ENCODE data around the gene SECTM1. TPM values are rescaled to one million over a fixed set of nuclear protein-coding genes. Genes with fewer than 3 reads are reported as not detected.
A peak's percentile ranks its signal among the peaks of the same experiment; 100 is the strongest.
"Not testable (repeated sequence)": the region's sequence is repeated elsewhere in the genome, so short reads cannot be mapped to it uniquely, and the experiment has no call there.

Gene SECTM1
- total RNA-seq, 1 donor from 2014 or later = 7.8 TPM

DNA sequence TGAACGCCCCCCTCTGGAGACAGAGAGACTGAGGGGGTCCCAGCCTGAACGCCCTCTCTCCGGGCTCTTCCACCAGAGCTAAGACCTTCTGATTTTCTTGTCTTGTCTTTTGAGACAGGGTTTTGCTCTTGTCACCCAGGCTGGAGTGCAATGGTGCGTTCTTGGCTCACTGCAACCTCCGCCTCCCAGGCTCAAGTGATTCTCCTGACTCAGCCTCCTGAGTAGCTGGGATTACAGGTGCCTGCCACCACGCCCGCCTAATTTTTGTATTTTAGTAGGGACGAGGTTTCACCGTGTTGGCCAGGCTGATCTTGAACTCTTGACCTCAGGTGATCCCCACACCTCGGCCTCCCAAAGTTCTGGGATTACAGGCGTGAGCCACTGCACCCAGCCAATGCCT is 14.4 kb upstream of the SECTM1 start:
- not testable (repeated sequence) for DNase-seq (ENCODE audit: low read depth)

DNA sequence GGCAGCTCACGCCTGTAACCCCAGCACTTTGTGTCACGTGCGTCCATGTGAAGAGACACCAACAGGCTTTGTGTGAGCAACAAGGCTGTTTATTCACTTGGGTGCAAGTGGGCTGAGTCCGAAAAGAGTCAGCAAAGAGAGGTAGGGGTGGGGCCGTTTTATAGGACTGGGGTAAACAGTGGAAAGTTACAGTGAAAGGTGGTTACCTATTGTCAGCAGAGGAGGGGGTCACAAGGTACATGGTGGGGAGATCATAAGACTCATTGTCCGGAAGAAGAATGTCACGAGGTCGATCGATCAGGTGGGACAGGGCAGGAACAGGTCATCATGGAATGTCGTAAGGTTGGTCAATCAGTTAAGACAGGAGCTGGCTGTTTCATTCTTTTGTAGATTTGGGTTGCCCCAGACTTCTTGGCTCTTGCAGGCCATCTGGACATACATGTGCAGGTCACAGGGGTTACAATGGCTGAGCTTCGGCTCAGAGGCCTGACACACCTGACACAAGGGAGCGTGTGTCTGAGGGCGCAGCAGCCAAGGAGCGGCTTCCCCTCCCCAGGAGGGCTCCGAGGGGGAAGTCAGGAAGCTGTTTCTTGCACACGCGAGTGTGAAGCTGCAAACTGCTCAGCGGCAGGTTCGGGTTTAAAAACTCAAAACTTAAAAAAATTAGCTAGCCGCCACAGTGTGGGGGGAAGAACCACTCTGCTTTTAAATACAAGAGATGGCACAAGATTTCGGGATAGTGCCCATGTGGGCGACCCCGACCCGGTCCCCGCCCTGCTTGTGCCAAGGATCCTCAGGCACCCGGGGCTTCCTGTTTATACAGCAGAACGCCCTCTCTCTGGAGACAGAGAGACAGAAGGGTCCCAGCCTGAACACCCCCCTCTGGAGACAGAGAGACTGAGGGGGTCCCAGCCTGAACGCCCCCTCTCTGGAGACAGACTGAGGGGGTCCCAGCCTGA is 13.1 kb upstream of the SECTM1 start:
- DNase-seq (ENCODE audit: low read depth) = no peak

DNA sequence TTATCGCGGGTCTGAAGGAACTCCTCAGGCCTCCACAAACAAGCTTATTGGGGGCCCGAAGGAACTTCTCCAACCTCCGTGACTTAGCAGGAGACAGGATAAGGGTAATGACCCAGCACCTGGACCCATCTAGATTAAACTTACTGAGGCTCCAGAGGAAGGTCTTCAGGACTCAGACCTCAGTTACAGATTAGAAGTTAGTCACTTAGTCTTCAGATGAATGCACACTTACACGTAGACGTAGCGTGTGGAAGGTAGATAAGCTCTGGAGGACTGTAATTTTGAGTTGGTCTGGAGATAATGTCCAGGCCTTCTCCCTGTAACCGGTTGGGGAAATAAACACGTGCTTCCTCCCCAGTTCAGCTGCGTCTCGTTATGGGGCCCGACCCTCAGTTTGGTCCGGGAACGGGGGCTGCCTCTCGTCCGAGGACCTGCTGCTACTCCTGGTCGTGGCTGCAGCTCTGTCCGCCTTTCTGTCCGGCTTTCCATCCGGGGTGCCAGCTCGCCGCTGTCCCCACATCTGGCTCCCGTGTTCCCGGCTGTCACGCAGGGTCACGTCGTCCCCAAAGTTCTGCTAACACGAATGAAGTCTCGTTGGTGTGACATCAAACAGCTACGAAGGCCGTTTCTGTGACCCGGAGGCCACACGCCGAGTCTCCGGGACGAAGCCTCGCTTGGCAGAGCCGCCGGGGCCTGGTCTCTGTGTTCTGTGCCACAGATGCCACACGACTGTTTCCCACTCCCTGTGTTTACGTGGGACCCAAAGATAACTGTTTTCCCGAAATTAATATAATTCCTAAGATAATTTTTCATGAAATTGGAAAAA is 11.8 kb upstream of the SECTM1 start:
- no peak for DNase-seq (ENCODE audit: low read depth)

DNA sequence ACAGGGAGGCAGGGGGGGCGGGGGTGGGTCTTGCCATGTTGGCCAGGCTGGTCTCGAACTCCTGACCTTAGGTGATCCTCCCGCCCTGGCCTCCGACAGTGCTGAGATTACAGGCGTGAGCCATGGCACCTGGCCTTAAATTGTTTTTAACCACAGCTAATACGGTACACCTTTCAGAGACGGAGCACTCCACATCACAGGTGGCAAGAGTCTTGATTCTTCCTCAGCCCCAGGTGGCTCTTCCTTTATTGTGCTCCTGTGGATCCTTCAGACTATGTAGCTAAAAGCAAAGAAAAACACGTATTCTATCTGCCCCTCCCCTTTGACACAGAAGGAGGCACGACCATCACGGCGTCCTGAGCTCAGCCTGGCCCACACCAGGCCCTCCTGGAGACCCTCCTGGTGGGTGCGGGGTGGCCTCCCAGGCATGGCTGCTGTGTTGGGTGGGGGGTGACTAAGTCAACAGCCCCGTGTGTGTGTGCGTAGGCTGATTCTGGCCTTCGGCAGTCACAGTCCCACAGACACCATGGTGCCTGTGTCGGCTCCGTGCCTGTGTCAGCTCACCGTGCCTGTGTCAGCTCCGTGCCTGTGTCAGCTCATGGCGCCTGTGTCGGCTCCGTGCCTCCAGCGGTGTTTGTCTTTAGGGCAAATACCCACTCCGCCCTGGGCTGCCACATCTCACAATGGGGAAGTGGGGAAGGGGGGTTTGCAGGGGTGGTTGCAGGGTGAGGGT is 10.8 kb upstream of the SECTM1 start:
- no peak for DNase-seq (ENCODE audit: low read depth)

DNA sequence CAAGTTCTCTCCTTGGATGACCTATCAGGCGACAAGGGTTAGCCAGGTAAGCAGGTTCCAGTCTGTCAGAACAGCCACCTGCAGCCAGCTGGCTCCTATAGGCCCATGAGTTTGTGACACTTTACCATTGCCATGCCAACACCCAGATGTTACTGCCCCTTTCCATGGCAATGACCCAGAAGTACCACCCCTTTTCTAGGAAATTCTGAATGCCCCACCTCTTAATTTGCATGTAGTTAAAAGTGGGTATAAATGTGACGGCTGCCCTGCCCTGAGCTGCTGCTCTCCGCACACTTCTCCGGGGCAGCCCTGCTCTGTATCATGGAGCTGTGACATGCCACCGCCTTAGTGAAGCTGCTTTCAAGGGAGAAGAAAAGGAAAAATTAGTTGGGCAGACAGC is 10.0 kb upstream of the SECTM1 start:
- DNase-seq (ENCODE audit: low read depth) = no peak

DNA sequence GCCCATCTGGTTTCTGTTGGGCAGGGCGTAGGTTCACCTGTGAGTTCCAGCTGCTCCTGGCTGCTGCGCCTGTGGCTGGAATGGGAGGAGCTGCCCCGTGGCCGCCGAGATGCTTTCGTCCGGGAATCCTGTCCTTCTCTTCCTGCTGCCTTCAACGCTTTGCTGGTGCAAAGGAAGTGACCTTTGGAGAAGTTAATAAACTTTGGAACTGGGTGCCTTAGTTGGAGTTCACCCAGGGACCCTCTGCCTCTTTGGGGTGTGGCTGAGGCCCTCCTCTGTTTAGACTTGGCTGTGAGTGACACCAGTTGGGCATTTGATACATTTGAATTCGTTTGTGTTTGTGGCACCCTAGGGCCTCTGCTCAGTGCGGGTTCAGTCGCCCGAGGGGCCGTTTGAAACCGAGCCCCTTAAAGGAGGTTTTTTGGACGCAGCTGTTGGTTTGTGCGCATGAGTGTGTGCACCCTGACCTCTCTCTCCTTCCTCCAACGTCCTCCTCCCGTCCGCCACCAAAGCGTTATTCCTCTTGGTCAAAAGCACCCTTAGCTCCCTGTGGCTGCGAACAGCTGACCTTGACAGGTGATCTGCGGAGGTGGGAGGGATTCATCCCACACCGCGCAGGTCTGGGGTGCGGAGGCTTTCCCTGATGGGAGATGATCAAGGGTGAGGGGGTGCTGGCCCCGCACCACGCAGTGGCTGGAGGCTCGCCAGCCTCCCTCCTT is 9.0 kb upstream of the SECTM1 start:
- no peak for DNase-seq (ENCODE audit: low read depth)

DNA sequence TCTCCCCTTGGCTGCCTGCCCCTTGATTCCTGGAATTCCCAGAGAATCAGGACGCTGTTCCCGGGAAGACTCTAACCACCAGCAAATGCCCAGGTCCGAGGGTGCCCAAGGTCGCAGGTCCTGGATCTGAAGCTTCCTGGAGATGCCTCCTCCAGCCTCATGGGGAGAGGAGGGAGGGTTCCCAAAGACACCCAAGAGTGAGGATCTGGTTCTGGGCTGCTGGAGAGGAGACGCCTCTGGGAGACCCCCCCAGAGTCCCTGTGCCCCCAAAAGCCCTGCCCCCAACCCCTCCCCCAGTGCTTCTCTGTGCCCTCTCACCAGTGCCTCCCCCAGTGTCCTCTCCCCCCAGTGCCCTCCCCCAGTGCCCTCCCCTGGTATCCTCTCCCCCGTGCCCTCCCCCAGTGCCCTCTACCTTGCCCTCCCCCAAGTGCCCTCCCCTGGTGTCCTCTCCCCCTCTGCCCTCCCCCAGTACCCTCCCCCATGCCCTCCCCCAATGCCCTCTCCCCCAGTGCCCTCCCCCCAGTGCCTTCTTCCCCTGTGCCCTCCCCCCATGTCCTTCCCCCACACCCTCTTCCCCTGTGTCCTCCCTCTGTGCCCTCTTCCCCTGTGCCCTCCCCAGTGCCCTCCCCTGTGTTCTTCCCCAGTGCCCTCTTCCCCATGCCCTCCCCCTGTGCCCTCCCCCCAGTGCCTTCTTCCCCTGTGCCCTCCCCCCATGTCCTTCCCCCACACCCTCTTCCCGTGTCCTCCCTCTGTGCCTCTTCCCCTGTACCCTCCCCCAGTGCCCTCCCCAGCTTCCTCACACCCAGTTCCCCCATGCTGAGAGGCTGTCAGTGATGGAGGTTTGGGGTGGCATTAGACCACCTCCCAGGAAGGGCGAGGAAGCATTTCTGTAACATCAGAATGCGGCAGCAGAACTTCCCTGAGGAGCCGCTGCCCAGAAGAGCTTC is 6.3 kb upstream of the SECTM1 start:
- no peak for DNase-seq (ENCODE audit: low read depth)

DNA sequence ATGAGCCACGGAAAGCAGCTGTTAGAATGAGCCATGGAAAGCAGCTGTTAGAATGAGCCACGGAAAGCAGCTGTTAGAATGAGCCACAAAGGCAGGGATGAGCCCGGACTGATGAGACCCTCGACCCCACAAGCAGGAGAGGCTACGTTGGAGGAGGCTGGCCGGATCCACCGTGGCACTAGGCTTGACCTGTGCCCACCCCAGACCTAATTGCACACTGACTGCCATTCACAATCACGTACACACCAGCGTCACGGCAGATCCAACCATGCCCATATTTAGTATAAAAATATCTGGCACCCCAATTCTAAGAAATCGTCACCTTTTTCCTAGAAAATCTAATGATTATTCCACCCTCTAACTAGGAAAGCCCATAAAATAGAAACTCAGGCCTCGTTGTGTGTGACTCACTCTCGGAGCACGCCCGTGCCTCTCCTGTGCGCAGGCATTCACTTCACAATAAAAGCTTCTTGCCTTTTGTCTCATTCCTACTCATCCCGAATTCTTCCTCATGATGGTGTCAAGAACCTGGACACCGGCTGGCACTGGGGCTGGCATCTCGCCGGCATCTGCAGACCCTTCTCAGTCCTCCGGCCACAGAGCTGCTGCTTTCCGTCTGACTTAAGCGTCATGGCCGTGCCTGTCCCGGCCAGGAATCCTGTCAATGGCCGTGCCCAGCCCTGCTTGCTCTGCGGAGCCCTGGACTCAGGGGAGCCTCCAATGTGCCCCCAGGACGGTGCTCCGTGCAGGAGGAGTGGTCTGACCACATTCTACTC is 5.5 kb upstream of the SECTM1 start:
- peak; percentile 73 for DNase-seq (ENCODE audit: low read depth)

DNA sequence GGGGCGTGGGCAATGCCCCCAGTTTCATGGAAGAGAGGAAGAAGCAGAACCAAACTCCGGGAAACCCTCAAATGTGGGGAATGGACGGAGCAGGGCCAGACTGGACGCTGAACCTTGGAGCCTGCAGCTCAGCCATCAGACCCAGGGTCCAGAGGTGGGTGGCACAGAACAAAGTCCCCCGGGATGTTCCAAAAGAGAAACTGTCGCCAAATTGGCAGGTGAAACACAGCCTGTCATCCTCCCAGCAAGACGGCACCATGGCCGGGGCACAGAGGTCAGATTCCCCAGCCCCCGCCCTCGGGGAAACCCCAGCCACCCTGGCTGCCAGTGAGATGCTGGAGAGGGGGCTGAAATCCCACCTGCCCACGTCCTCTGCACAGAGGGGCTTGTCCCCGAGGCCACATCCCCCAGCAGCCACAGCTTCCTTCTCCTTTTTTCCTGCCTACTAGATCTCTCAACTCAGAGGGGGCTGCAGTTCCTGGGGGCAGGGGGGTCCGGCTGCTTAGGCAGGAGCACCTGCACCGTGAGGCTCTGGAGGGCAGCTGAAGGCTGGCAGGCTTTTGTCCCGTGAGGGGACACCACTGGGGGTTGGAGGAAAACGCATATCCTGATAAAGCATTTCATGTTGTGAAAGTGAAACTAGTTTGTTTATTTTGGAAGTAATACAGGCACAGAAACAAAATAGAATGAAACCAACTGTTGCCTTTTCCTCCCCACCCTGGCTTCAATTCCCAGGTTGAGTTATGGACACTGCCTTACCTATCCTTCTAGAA is 1.2 kb upstream of the SECTM1 start:
- DNase-seq (ENCODE audit: low read depth) = no peak

DNA sequence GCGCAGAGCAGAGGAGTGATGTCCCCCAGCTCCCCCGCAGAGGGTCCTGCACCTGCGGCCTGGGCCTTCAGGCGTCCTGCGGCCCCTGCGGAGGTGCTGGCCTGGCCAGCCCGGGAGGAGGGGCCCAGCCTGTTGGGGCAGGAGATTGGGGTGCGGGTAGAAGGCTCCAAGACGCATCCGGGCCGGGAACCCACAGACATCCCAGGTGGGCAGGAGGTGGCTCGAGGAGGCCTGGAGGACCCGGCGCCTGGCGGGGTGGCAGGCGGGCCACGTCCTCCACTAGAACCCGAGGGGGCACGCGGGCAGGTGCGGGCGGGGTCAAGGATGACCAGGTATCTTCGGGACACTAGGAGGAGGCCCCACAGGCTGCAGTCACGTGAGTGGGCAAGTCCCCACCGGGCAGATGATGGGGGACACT is 647 bp upstream of the SECTM1 start:
- no peak for DNase-seq (ENCODE audit: low read depth)

DNA sequence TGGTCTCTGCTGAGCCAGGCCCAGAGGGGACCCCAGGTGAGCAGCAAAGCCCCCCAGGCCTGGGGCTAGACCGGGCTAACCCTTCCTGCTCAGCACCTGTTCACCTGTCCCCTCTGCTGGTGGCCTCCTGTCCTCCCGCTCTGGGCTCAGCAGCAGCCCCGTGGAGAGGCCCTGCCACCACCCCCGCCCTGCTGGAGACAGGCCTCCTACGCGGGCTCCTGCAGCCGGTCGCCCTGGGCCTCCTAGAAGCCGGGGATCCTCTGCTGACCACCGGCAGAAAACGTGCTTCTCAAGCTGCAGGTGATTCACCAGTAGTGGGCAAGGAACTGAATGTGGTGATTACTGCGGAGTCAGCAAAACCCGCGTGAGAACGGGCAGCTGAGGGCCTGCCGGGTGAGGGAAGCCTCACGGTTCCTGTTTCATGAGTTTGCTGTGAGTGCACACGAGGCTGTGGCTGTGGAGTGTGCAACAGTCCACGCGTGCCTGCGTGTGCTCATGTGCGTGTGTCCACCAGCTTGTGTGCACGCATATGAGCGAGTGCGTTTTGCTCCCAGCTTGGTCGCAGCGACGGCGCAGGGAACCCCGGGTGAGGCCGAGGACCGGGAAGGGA is 792 bp downstream of the SECTM1 start:
- peak; percentile 61 for DNase-seq (ENCODE audit: low read depth)

DNA sequence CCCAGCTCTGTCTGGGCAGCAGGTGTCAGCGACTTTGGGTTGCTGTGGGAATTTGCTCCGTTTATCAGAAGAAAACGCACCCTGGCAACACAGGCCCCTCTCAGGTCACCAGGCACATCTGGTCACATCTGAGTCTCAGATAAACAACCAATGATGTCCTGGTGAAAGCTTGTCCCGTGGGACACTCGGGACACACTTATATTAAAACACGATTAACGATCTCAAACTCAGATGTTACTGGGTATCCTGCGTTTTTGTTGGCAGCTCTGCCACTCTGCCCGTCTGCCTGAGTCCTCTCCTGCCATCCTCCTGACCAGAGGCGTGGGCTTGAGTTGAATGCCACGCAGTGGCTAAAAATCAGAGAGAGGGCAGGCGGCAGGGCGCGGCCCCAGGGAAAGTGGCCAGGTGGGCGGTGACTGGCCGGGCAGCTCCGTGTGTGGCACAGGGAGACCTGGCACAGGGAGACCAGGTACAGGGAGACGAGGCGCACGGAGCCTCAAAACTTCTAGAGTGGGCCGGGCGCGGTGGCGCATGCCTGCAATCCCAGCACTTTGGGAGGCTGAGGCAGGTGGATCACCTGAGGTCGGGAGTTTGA is 2.1 kb downstream of the SECTM1 start:
- no peak for DNase-seq (ENCODE audit: low read depth)

DNA sequence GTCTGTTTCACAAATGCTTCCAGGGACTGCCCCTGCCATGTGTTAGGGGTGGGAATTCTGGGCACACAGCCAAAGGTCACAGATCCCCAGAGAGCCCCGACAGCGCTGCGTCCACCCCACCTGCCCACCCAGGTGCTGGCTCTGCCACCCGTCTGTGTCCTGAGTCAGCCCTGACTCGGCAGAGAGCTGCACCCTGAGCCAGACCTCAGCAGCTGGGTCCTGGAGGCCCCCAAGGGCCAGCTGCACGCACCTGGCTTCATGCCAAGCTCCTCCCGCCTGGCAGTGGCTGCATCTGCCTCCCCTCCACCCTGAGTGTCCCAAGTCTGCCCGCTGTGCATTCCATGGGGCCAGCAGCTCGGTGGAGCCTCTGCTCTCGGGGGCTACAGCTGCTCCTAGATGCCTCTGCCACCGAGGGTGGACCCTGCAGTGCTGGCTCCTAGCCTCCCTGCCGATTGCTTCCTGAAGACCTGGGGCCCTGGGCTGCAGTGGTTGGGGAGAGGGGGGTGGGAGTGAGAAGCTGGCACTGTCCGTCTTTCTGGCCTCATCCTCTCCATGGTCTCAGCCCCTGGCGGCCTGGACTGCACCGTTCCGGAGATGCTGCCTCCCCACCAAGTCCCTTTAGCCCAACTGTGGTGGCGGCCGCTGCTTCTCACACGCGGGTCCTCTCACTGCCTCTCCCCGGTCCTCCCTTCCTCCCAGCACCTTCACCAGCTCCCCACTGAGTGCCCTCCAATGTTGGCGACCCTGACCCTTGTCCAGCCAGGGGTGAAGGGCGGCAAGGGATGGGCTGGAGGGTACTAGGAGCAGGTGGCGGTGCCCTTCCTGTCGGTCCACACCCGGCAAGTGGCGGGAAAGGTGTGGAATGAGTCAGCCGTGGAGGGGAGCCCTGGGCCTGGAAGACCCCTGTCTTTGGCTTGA is 3.0 kb downstream of the SECTM1 start:
- DNase-seq (ENCODE audit: low read depth) = peak; percentile 27

DNA sequence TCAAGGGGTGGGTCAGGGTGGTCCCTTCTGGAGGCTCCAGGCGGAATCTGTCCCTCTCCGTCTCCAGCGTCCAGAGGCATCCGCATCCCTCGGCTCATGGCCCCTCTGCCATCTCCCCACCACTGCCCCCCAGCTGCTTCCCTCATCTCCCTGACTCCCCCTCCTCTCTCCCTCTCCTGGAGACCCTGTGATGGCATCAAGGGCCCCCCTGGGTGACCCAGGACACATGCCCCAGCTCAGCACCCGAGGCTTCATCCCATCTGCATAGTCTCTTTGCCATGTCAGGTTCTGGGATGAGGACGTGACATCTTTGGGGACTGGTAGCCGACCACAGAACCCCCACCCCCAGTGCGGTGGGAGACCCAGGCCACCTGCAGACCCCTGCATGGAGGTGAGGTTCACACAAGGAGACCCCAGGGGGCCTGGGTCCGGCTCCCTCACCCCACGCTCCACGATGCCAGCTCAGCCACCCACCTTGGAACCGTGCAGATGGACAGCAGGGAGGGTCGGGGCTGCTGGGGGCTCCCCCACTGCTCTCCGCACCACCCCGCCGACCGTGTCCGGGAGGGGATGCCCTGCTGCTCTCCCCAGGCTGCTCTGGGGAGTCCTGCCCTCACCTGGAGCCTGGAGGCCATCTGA is 3.8 kb downstream of the SECTM1 start:
- no peak for DNase-seq (ENCODE audit: low read depth)

DNA sequence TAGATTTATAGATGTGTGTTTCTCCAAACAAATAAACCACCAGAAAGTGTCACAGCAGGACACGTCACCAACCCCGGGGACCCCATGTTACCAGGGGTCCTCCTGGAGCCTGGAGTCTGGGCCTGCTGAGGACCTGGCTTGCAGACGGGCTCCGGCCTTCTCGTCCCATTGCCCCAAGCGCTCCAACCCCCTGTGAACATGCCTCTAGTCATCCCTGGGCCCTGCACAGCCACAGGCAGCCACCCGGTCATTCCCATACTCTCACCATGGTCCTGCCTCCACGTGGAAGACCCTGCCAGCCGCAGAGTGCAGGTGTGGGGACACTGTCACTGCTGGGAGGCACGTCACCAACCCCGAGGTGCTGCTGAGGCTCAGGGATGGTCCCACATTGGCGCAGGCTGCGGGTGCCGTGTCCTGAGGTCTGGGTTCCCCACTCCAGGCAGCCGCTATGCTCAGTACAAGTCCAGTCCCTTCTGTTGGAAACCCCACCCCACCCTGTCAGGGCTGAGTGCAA is 4.5 kb downstream of the SECTM1 start:
- DNase-seq (ENCODE audit: low read depth) = no peak

Data from renal cortical epithelial cell (primary cell).